ENCODE measurements around the gene DLGAP1.

DLGAP1 gene

GRCh38 chr18:4143585-4143984, 311.5 kb downstream of the DLGAP1 start:
- H3K4me1 ChIP-seq (ENCODE audit: insufficient read depth, low read length), result peaks cover 14% of the 10 kb centered on the region; the same call in 1 of the 2 replicates
- no peak overlapping the region for H3K27ac ChIP-seq (ENCODE audit: low read length)
- no peak overlapping the region for H3K4me3 ChIP-seq (ENCODE audit: low read length)
- H3K36me3 ChIP-seq (ENCODE audit: insufficient read depth, low read depth, low read length), result peaks cover 5% of the 10 kb centered on the region; the same call in 1 of the 2 replicates
- H3K9ac ChIP-seq (ENCODE audit: low read depth, low read length), result no peak overlapping the region
- no peaks in the 10 kb centered on the region for H3K9me3 ChIP-seq (ENCODE audit: insufficient read depth, low read depth, low read length)
- H3K27me3 ChIP-seq (ENCODE audit: insufficient read depth, low read length), result no peaks in the 10 kb centered on the region

GRCh38 chr18:4142876-4143275, 312.2 kb downstream of the DLGAP1 start:
- no peaks in the 10 kb centered on the region for H3K27me3 ChIP-seq (ENCODE audit: insufficient read depth, low read length)
- peaks cover 5% of the 10 kb centered on the region; the same call in 1 of the 2 replicates for H3K36me3 ChIP-seq (ENCODE audit: insufficient read depth, low read depth, low read length)
- H3K27ac ChIP-seq (ENCODE audit: low read length), result no peak overlapping the region
- H3K4me1 ChIP-seq (ENCODE audit: insufficient read depth, low read length), result peaks cover 10% of the 10 kb centered on the region; the same call in 1 of the 2 replicates
- H3K9ac ChIP-seq (ENCODE audit: low read depth, low read length), result no peak overlapping the region
- H3K9me3 ChIP-seq (ENCODE audit: insufficient read depth, low read depth, low read length), result no peaks in the 10 kb centered on the region
- no peak overlapping the region for H3K4me3 ChIP-seq (ENCODE audit: low read length)

GRCh38 chr18:4134700-4135099, 320.4 kb downstream of the DLGAP1 start:
- Histone ChIP-seq H3K9me3 (ENCODE audit: insufficient read depth, low read depth, low read length) (no peaks in the 10 kb centered on the region), H3K4me3 (ENCODE audit: low read length) (peak overlapping the region; percentile 19; the same call in 1 of the 2 replicates)

GRCh38 chr18:4130734-4131719, 324.1 kb downstream of the DLGAP1 start:
- Histone ChIP-seq H3K9me3 (ENCODE audit: insufficient read depth, low read depth, low read length) (no peaks in the 10 kb centered on the region), H3K27me3 (ENCODE audit: insufficient read depth, low read length) (no peaks in the 10 kb centered on the region), H3K27ac (ENCODE audit: low read length) (no peak overlapping the region), H3K4me1 (ENCODE audit: insufficient read depth, low read length) (peaks cover 63% of the 10 kb centered on the region), H3K4me3 (ENCODE audit: low read length) (no peak overlapping the region), H3K9ac (ENCODE audit: low read depth, low read length) (0 out of 2 replicates have a peak overlapping the region, but pooled peaks have one; percentile 19), H3K36me3 (ENCODE audit: insufficient read depth, low read depth, low read length) (no peaks in the 10 kb centered on the region)

More at GRCh38 chr18:4134700-4135099, 320.4 kb downstream of the DLGAP1 start:
- Histone ChIP-seq H3K27me3 (ENCODE audit: insufficient read depth, low read length) (no peaks in the 10 kb centered on the region), H3K4me1 (ENCODE audit: insufficient read depth, low read length) (peaks cover 34% of the 10 kb centered on the region), H3K9ac (ENCODE audit: low read depth, low read length) (peak overlapping the region; percentile 1; the same call in 1 of the 2 replicates), H3K36me3 (ENCODE audit: insufficient read depth, low read depth, low read length) (no peaks in the 10 kb centered on the region), H3K27ac (ENCODE audit: low read length) (peak overlapping the region; percentile 41)

GRCh38 chr18:4126939-4127338, 328.2 kb downstream of the DLGAP1 start:
- no peaks in the 10 kb centered on the region for H3K9me3 ChIP-seq (ENCODE audit: insufficient read depth, low read depth, low read length)
- H3K4me1 ChIP-seq (ENCODE audit: insufficient read depth, low read length), result peaks cover 69% of the 10 kb centered on the region
- H3K4me3 ChIP-seq (ENCODE audit: low read length), result no peak overlapping the region
- H3K36me3 ChIP-seq (ENCODE audit: insufficient read depth, low read depth, low read length), result no peaks in the 10 kb centered on the region
- no peak overlapping the region for H3K27ac ChIP-seq (ENCODE audit: low read length)
- no peak overlapping the region; the same call in 1 of the 2 replicates for H3K9ac ChIP-seq (ENCODE audit: low read depth, low read length)
- H3K27me3 ChIP-seq (ENCODE audit: insufficient read depth, low read length), result no peaks in the 10 kb centered on the region

- Histone ChIP-seq H3K4me3 (ENCODE audit: low read length) (0 out of 2 replicates have a peak overlapping the region, but pooled peaks have one; percentile 1), H3K27me3 (ENCODE audit: insufficient read depth, low read length) (no peaks in the 10 kb centered on the region), H3K9ac (ENCODE audit: low read depth, low read length) (peak overlapping the region; percentile 46; the same call in 1 of the 2 replicates), H3K4me1 (ENCODE audit: insufficient read depth, low read length) (peaks cover 62% of the 10 kb centered on the region), H3K9me3 (ENCODE audit: insufficient read depth, low read depth, low read length) (no peaks in the 10 kb centered on the region), H3K27ac (ENCODE audit: low read length) (peak overlapping the region; percentile 2), H3K36me3 (ENCODE audit: insufficient read depth, low read depth, low read length) (no peaks in the 10 kb centered on the region)
Measured at GRCh38 chr18:4125627-4126230, 329.4 kb downstream of the DLGAP1 start.

GRCh38 chr18:4125224-4125623, 329.9 kb downstream of the DLGAP1 start:
- no peaks in the 10 kb centered on the region for H3K27me3 ChIP-seq (ENCODE audit: insufficient read depth, low read length)
- no peaks in the 10 kb centered on the region for H3K36me3 ChIP-seq (ENCODE audit: insufficient read depth, low read depth, low read length)
- peak overlapping the region; percentile 46; the same call in 1 of the 2 replicates for H3K9ac ChIP-seq (ENCODE audit: low read depth, low read length)
- H3K4me3 ChIP-seq (ENCODE audit: low read length), result 0 out of 2 replicates have a peak overlapping the region, but pooled peaks have one; percentile 1
- peak overlapping the region; percentile 2 for H3K27ac ChIP-seq (ENCODE audit: low read length)
- peaks cover 64% of the 10 kb centered on the region for H3K4me1 ChIP-seq (ENCODE audit: insufficient read depth, low read length)
- no peaks in the 10 kb centered on the region for H3K9me3 ChIP-seq (ENCODE audit: insufficient read depth, low read depth, low read length)

- H3K9ac ChIP-seq (ENCODE audit: low read depth, low read length), result peak overlapping the region; percentile 78
- H3K27me3 ChIP-seq (ENCODE audit: insufficient read depth, low read length), result no peaks in the 10 kb centered on the region
- peak overlapping the region; percentile 69 for H3K27ac ChIP-seq (ENCODE audit: low read length)
- H3K4me3 ChIP-seq (ENCODE audit: low read length), result peak overlapping the region; percentile 50
- peaks cover 51% of the 10 kb centered on the region for H3K4me1 ChIP-seq (ENCODE audit: insufficient read depth, low read length)
- H3K9me3 ChIP-seq (ENCODE audit: insufficient read depth, low read depth, low read length), result no peaks in the 10 kb centered on the region
- H3K36me3 ChIP-seq (ENCODE audit: insufficient read depth, low read depth, low read length), result no peaks in the 10 kb centered on the region
Measured at GRCh38 chr18:4119813-4120212, 335.3 kb downstream of the DLGAP1 start.

GRCh38 chr18:4119127-4119648, 335.9 kb downstream of the DLGAP1 start:
- Histone ChIP-seq H3K36me3 (ENCODE audit: insufficient read depth, low read depth, low read length) (no peaks in the 10 kb centered on the region), H3K4me3 (ENCODE audit: low read length) (peak overlapping the region; percentile 50; the same call in 1 of the 2 replicates), H3K9ac (ENCODE audit: low read depth, low read length) (peak overlapping the region; percentile 78; the same call in 1 of the 2 replicates), H3K9me3 (ENCODE audit: insufficient read depth, low read depth, low read length) (no peaks in the 10 kb centered on the region), H3K4me1 (ENCODE audit: insufficient read depth, low read length) (peaks cover 45% of the 10 kb centered on the region), H3K27me3 (ENCODE audit: insufficient read depth, low read length) (no peaks in the 10 kb centered on the region), H3K27ac (ENCODE audit: low read length) (peak overlapping the region; percentile 80)

GRCh38 chr18:4108016-4108415, 347.1 kb downstream of the DLGAP1 start:
- Histone ChIP-seq H3K4me3 (ENCODE audit: low read length) (no peak overlapping the region), H3K27me3 (ENCODE audit: insufficient read depth, low read length) (no peaks in the 10 kb centered on the region), H3K9me3 (ENCODE audit: insufficient read depth, low read depth, low read length) (no peaks in the 10 kb centered on the region), H3K27ac (ENCODE audit: low read length) (no peak overlapping the region), H3K36me3 (ENCODE audit: insufficient read depth, low read depth, low read length) (no peaks in the 10 kb centered on the region), H3K9ac (ENCODE audit: low read depth, low read length) (peak overlapping the region; percentile 7; the same call in 1 of the 2 replicates), H3K4me1 (ENCODE audit: insufficient read depth, low read length) (peaks cover 16% of the 10 kb centered on the region; the same call in 1 of the 2 replicates)

GRCh38 chr18:4107049-4107467, 348.0 kb downstream of the DLGAP1 start:
- Histone ChIP-seq H3K4me1 (ENCODE audit: insufficient read depth, low read length) (peaks cover 16% of the 10 kb centered on the region; the same call in 1 of the 2 replicates), H3K36me3 (ENCODE audit: insufficient read depth, low read depth, low read length) (no peaks in the 10 kb centered on the region), H3K27me3 (ENCODE audit: insufficient read depth, low read length) (no peaks in the 10 kb centered on the region), H3K9ac (ENCODE audit: low read depth, low read length) (peak overlapping the region; percentile 65), H3K9me3 (ENCODE audit: insufficient read depth, low read depth, low read length) (no peaks in the 10 kb centered on the region), H3K27ac (ENCODE audit: low read length) (peak overlapping the region; percentile 86), H3K4me3 (ENCODE audit: low read length) (peak overlapping the region; percentile 30; the same call in 1 of the 2 replicates)
